ENCODE data around the gene MDC1.
"Not testable (repeated sequence)": the region's sequence is repeated elsewhere in the genome, so short reads cannot be mapped to it uniquely, and the experiment has no call there.

MDC1 gene

GRCh38 chr6:30723843-30724741, 7.0 kb upstream of the MDC1 start:
- Histone ChIP-seq H3K4me1 (ENCODE audit: control insufficient read depth in 2 of 2, insufficient read depth in 2 of 2, low read length in 2 of 2) (peaks cover 15 to 18% of the 10 kb centered on the region in 2 donors), H3K36me3 (ENCODE audit: control insufficient read depth in 2 of 2, insufficient read depth in 2 of 2, low read length in 2 of 2) (peaks cover 40 to 53% of the 10 kb centered on the region in 2 donors)
- not testable (repeated sequence) for H3K9ac ChIP-seq (ENCODE audit: low read depth in 1 of 2, low read length in 2 of 2); H3K9me3 ChIP-seq (ENCODE audit: control insufficient read depth in 2 of 2, low read length in 2 of 2); H3K4me3 ChIP-seq (ENCODE audit: low read length in 2 of 2); H3K27me3 ChIP-seq (ENCODE audit: control insufficient read depth in 2 of 2, insufficient read depth in 2 of 2, low read length in 2 of 2); H3K27ac ChIP-seq (ENCODE audit: low read depth in 2 of 2, low read length in 2 of 2)

- H3K27ac ChIP-seq (ENCODE audit: low read depth in 2 of 2, low read length in 2 of 2), result not testable (repeated sequence)
These were observed 6.2 kb upstream of the MDC1 start for GRCh38 chr6:30723159-30723842.

DNA sequence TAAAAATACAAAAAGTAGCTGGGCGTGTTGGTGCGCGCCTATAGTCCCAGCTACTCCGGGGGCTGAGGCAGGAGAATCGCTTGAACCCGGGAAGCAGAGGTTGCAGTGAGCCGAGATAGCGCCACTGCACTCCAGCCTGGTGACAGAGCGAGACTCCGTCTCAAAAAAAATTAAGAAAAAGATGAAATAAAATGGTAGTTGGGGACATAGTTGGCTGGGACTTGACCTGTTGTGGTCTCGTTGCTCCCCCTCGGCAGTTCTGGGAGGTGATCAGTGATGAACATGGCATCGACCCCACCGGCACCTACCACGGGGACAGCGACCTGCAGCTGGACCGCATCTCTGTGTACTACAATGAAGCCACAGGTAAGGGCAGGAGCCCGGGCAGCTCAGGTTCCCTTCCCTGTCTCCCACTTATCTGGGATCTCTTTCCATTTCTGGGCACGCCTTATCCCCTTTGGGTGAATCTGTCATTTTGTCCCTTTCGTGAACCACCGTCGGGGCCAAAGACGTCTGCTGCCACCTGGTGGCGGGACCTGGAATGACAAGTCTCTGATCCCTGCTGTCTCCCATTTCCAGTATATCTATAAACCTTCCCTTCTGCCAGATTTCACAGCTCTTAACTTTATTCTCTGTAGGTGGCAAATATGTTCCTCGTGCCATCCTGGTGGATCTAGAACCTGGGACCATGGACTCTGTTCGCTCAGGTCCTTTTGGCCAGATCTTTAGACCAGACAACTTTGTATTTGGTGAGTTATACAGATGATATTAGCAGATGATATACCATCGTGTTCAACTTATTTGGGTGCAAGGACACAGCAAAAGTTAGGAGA, 5.4 kb upstream of the MDC1 start:
- Histone ChIP-seq H3K9me3 (ENCODE audit: control insufficient read depth in 2 of 2, low read length in 2 of 2) (no peaks in the 10 kb centered on the region), H3K4me1 (ENCODE audit: control insufficient read depth in 2 of 2, insufficient read depth in 2 of 2, low read length in 2 of 2) (peaks cover 15 to 22% of the 10 kb centered on the region in 2 donors), H3K27ac (ENCODE audit: low read depth in 2 of 2, low read length in 2 of 2) (peak overlapping the region; percentile 38 to 95), H3K36me3 (ENCODE audit: control insufficient read depth in 2 of 2, insufficient read depth in 2 of 2, low read length in 2 of 2) (peaks cover 32 to 45% of the 10 kb centered on the region in 2 donors), H3K9ac (ENCODE audit: low read depth in 1 of 2, low read length in 2 of 2) (peak overlapping the region; percentile 36 to 78), H3K4me3 (ENCODE audit: low read length in 2 of 2) (peak overlapping the region; percentile 53 to 80), H3K27me3 (ENCODE audit: control insufficient read depth in 2 of 2, insufficient read depth in 2 of 2, low read length in 2 of 2) (no peaks in the 10 kb centered on the region)

More at GRCh38 chr6:30723159-30723842, 6.2 kb upstream of the MDC1 start:
- Histone ChIP-seq H3K36me3 (ENCODE audit: control insufficient read depth in 2 of 2, insufficient read depth in 2 of 2, low read length in 2 of 2) (peaks cover 37 to 53% of the 10 kb centered on the region in 2 donors), H3K9ac (ENCODE audit: low read depth in 1 of 2, low read length in 2 of 2) (peak overlapping the region in 1 of 2 donors; percentile 36), H3K4me1 (ENCODE audit: control insufficient read depth in 2 of 2, insufficient read depth in 2 of 2, low read length in 2 of 2) (peaks cover 15 to 19% of the 10 kb centered on the region in 2 donors)
- H3K4me3 ChIP-seq (ENCODE audit: low read length in 2 of 2); H3K9me3 ChIP-seq (ENCODE audit: control insufficient read depth in 2 of 2, low read length in 2 of 2); H3K27me3 ChIP-seq (ENCODE audit: control insufficient read depth in 2 of 2, insufficient read depth in 2 of 2, low read length in 2 of 2): not testable (repeated sequence)

- H3K4me1 ChIP-seq (ENCODE audit: control insufficient read depth in 2 of 2, insufficient read depth in 2 of 2, low read length in 2 of 2), result peaks cover 15 to 23% of the 10 kb centered on the region in 2 donors
These were observed 4.9 kb upstream of the MDC1 start for GRCh38 chr6:30722025-30722279.

GRCh38 chr6:30721198-30722024, 4.3 kb upstream of the MDC1 start:
- H3K9ac ChIP-seq (ENCODE audit: low read depth in 1 of 2, low read length in 2 of 2), result peak overlapping the region; percentile 87 to 95

More at GRCh38 chr6:30722025-30722279, 4.9 kb upstream of the MDC1 start:
- peak overlapping the region; percentile 92 to 95 for H3K27ac ChIP-seq (ENCODE audit: low read depth in 2 of 2, low read length in 2 of 2)
- peak overlapping the region; percentile 80 to 81 for H3K4me3 ChIP-seq (ENCODE audit: low read length in 2 of 2)
- H3K9me3 ChIP-seq (ENCODE audit: control insufficient read depth in 2 of 2, low read length in 2 of 2); H3K27me3 ChIP-seq (ENCODE audit: control insufficient read depth in 2 of 2, insufficient read depth in 2 of 2, low read length in 2 of 2): not testable (repeated sequence)
- peak overlapping the region; percentile 70 to 78 for H3K9ac ChIP-seq (ENCODE audit: low read depth in 1 of 2, low read length in 2 of 2)
- peaks cover 31 to 42% of the 10 kb centered on the region in 2 donors for H3K36me3 ChIP-seq (ENCODE audit: control insufficient read depth in 2 of 2, insufficient read depth in 2 of 2, low read length in 2 of 2)

DNA sequence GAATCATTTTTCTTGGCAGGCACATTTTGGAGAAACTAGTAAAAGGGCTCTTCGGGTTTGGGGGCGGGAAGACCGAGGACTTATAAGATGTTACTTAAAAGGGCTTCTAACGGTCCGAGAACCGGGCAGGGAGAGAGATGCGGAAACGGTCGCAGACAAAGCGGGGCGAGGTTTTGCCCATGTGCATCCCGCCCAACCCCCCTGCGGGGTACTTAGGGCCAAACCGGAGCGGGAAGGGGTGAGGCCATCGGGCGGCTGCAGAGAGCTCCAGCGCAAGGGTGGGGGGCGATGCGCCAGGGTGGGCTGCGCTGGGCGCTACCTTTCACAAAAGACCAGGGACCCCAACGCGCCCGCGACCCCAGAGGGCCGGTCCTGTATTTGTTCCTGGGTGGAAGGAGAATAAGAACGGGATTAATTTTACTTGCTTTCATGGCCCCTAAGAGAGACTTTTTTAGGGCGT, 3.7 kb upstream of the MDC1 start:
- Histone ChIP-seq H3K9ac (ENCODE audit: low read depth in 1 of 2, low read length in 2 of 2) (peak overlapping the region; percentile 87 to 95), H3K36me3 (ENCODE audit: control insufficient read depth in 2 of 2, insufficient read depth in 2 of 2, low read length in 2 of 2) (peaks cover 28 to 33% of the 10 kb centered on the region in 2 donors), H3K27me3 (ENCODE audit: control insufficient read depth in 2 of 2, insufficient read depth in 2 of 2, low read length in 2 of 2) (no peaks in the 10 kb centered on the region), H3K4me3 (ENCODE audit: low read length in 2 of 2) (peak overlapping the region; percentile 87 to 96), H3K27ac (ENCODE audit: low read depth in 2 of 2, low read length in 2 of 2) (peak overlapping the region; percentile 93 to 95), H3K9me3 (ENCODE audit: control insufficient read depth in 2 of 2, low read length in 2 of 2) (no peaks in the 10 kb centered on the region), H3K4me1 (ENCODE audit: control insufficient read depth in 2 of 2, insufficient read depth in 2 of 2, low read length in 2 of 2) (peaks cover 19 to 31% of the 10 kb centered on the region in 2 donors)

More at GRCh38 chr6:30721198-30722024, 4.3 kb upstream of the MDC1 start:
- H3K27me3 ChIP-seq (ENCODE audit: control insufficient read depth in 2 of 2, insufficient read depth in 2 of 2, low read length in 2 of 2), result no peaks in the 10 kb centered on the region
- H3K4me3 ChIP-seq (ENCODE audit: low read length in 2 of 2), result peak overlapping the region; percentile 87 to 96
- peaks cover 31 to 38% of the 10 kb centered on the region in 2 donors for H3K36me3 ChIP-seq (ENCODE audit: control insufficient read depth in 2 of 2, insufficient read depth in 2 of 2, low read length in 2 of 2)
- peak overlapping the region; percentile 93 to 95 for H3K27ac ChIP-seq (ENCODE audit: low read depth in 2 of 2, low read length in 2 of 2)
- no peaks in the 10 kb centered on the region for H3K9me3 ChIP-seq (ENCODE audit: control insufficient read depth in 2 of 2, low read length in 2 of 2)
- H3K4me1 ChIP-seq (ENCODE audit: control insufficient read depth in 2 of 2, insufficient read depth in 2 of 2, low read length in 2 of 2), result peaks cover 19 to 29% of the 10 kb centered on the region in 2 donors

DNA sequence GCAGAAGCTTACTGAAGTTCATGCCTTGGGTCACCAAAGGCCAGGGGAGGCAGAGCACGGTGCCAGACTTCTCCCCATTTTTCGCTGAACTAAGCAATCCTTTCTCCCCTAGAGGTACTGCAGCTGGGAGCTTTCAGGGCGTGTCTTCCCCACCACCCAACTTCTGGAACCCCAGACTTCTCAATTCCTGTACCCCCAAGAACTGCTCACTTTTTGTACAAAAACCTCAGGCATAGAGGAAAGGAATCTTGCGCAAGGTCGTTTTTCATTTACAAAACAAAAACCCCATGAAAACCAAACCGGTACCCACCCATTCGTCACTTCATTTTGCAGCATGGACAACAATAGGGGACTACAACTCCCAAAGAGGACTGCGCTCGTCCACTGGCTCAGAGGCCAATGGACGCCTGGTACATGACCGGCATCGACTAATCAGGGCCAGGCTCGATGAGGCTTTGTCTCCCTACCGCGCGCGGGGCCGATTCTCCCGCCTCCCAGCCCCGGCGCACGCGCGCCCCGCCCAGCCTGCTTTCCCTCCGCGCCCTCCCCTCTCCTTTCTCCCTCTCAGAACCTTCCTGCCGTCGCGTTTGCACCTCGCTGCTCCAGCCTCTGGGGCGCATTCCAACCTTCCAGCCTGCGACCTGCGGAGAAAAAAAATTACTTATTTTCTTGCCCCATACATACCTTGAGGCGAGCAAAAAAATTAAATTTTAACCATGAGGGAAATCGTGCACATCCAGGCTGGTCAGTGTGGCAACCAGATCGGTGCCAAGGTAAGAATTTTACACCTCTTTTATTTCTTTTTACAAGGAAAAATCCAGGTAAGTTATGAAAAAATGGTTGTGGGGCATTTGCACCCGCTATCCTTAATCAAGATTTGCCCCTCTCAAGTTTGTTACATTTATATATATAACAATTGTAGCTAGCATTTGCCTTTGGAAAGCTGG, 3.0 kb upstream of the MDC1 start, which contains the start of gene TUBB:
TUBB (plus strand) TSS at position 562 of the 947 bp plus-strand sequence; CDS start at position 717, 155 bp downstream.
- H3K36me3 ChIP-seq (ENCODE audit: control insufficient read depth in 2 of 2, insufficient read depth in 2 of 2, low read length in 2 of 2), result peaks cover 21 to 26% of the 10 kb centered on the region in 2 donors

DNA sequence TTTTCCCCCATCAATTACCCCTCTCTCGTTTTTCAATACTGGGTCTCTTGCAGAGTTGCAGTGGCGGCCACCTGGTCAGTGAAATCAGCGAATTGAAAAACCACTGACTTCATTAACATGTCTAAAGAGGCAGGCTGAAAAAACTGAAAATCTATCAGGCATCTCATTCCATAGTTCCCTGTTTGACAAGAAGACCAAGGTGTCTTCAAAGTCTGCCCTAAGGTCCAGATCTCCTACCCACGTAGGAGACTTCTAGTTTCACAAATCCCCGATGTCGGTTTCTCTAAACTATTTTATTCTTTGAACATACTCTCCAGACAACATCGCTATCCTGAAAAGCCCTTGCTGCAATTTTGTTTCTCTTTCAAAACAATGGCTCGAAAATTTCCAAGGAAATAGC, 2.3 kb upstream of the MDC1 start:
- H3K36me3 ChIP-seq (ENCODE audit: control insufficient read depth in 2 of 2, insufficient read depth in 2 of 2, low read length in 2 of 2), result peaks cover 15 to 19% of the 10 kb centered on the region in 2 donors
- H3K4me3 ChIP-seq (ENCODE audit: low read length in 2 of 2), result peak overlapping the region; percentile 87 to 96
- peak overlapping the region; percentile 71 to 87 for H3K9ac ChIP-seq (ENCODE audit: low read depth in 1 of 2, low read length in 2 of 2)
- H3K4me1 ChIP-seq (ENCODE audit: control insufficient read depth in 2 of 2, insufficient read depth in 2 of 2, low read length in 2 of 2), result peaks cover 17 to 31% of the 10 kb centered on the region in 2 donors
- no peaks in the 10 kb centered on the region for H3K27me3 ChIP-seq (ENCODE audit: control insufficient read depth in 2 of 2, insufficient read depth in 2 of 2, low read length in 2 of 2)
- no peaks in the 10 kb centered on the region for H3K9me3 ChIP-seq (ENCODE audit: control insufficient read depth in 2 of 2, low read length in 2 of 2)
- H3K27ac ChIP-seq (ENCODE audit: low read depth in 2 of 2, low read length in 2 of 2), result peak overlapping the region; percentile 85 to 95

More for the DNA sequence above, 3.0 kb upstream of the MDC1 start, which contains the start of gene TUBB:
- no peaks in the 10 kb centered on the region for H3K9me3 ChIP-seq (ENCODE audit: control insufficient read depth in 2 of 2, low read length in 2 of 2)
- peaks cover 17 to 31% of the 10 kb centered on the region in 2 donors for H3K4me1 ChIP-seq (ENCODE audit: control insufficient read depth in 2 of 2, insufficient read depth in 2 of 2, low read length in 2 of 2)
- peak within 1 kb of the TSS; percentile 87 to 95 for H3K9ac ChIP-seq (ENCODE audit: low read depth in 1 of 2, low read length in 2 of 2)
- H3K27me3 ChIP-seq (ENCODE audit: control insufficient read depth in 2 of 2, insufficient read depth in 2 of 2, low read length in 2 of 2), result no peaks in the 10 kb centered on the region
- H3K4me3 ChIP-seq (ENCODE audit: low read length in 2 of 2), result peak within 1 kb of the TSS; percentile 87 to 96
- H3K27ac ChIP-seq (ENCODE audit: low read depth in 2 of 2, low read length in 2 of 2), result peak within 1 kb of the TSS; percentile 93 to 95
